HG03442 (cell line): ENCODE data around the gene FAM171A2.
"Not testable (repeated sequence)": the region's sequence is repeated elsewhere in the genome, so short reads cannot be mapped to it uniquely, and the experiment has no call there.

ENCODE experiments used
- ATAC-seq: cut with Tn5 transposase; IDR thresholded peaks from one replicate; pipeline ENCODE4 v1.9.1; 2021; ENCODE audit warnings: mild to moderate bottlenecking, moderate library complexity; ENCODE audit not compliant: unreplicated experiment

Gene FAM171A2

DNA sequence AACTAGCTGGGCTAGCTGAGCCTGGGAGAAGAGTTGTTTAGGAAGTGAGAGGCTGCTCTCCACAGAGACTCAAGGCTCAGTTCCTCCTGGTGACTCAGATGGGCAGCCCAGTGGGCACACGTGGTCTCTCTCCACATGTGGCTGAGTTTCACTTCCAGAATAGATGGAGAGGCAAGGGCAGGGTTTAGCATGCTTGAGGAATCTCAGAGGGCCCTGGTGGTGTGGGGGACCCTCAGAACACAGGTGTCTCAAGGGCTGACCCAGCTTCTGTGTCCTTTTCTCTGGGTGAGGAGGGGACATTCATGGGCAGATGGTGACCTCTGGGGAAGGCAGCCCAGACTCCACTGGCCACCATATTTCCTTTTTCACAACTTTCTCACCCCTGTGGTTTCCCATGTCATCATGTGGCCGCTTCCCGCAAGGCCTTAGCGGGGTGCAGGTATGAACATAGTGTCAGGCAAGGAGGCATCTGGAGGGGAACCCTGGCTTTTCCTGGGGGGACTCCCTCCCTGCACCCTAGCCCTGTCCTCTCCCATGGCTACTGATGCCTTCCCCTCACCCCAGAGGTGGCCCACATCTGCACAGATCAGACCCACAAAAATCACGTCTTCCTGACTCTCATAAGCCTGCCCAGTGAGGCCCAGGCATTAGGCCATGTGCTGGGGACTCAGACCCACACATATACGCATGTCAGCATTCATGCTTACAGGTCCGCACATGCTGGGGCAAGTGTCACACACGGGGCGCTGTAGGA lies 15.2 kb downstream of the FAM171A2 start:
- peak; percentile 40 for ATAC-seq

DNA sequence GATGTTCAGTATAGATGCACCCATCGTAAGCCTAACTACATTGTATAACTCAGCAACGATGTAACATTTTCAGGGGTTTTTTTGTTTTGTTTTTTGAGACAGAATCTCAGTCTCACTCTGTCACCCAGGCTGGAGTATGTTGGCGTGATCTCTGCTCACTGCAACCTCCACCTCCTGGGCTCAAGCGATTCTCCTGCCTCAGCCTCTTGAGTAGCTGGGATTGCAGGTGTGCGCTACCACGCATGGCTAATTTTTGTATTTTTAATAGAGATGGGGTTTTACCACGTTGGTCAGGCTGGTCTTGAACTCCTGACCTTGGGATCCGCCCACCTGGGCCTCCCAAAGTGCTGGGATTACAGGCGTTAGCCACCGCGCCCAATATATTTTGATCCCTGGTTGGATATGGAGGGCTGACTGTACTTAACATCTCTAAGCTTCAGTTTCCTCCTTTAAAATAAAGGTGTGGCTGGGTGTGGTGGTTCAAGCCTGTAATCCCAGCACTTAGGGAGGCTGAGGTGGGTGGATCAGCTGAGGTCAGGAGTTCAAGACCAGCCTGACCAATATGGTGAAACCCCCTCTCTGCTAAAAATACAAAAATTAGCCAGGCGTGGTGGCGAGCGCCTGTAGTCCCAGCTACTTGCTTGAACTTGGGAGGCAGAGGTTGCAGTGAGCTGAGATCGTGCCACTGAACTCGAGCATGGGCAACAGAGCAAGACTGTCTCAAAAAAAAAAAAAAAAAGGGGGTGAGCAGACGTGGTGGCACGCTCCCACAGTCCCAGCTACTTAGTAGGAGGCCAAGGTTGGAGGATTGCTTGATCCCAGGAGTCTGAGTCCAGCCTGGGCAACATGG lies 16.2 kb downstream of the FAM171A2 start:
- not testable (repeated sequence) for ATAC-seq

DNA sequence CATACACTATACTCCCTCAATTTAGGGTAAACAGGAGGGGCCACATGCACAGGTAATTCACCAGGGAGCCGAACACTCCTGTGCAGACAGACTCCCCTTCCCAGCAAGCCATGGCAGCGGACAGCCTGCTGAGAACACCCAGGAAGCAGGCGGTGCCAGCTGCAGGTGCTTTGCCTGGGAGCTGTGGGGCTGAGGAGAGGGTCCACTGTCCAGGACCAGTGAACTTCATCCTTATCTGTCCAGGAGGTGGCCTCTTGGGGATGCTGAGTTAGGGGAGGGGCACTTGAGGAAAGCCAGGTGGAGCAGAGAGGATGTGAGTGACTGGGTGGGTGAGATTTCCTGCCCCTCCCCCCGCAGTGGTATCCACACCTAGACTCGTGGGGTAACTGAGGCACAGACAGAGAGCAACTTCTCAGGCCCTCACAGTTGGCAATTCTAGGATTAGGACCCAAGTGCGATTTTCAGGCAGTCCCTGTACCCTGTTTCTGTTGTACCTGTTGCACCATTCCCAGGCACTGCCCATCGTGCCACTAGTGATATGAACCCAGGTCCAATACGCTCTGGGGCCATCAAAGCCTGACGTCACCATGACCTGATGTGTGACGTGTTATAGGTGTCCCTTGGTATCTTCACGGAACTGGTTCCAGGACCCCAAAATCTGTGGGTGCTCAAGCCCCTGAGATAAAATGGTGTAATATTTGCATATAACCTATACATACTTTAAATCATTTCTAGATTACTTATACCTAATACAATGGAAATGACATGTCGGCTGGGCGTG lies 17.4 kb downstream of the FAM171A2 start:
- ATAC-seq: no peak

DNA sequence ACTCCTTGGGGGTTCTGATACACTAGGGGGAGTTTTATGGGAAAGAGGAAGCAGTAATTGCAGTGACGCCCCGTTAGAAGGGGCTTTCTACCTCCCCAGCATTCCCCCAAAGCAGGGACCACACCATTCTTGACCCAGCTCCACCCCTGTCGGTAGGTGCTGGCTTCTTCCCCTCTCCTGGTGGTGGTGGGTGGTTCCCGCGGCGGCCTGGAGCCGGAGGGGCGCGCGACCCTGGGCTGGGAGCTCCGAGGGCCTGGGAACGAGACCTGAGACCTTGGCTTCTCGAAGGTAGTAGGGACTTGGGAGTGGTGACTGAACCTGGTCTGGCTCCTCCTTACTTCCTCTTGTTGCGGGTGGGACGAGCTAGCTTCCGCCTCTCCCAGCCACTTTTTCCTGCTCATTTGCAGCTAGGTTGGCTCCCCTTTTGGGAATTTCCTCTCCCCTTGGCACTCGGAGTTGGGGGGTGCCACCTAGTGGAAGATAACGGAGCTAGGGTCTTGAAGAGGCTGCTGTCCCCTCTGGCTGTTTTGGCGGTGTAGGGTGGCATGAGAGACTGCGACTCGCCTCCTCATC lies 18.1 kb downstream of the FAM171A2 start:
- ATAC-seq: peak; percentile 7

DNA sequence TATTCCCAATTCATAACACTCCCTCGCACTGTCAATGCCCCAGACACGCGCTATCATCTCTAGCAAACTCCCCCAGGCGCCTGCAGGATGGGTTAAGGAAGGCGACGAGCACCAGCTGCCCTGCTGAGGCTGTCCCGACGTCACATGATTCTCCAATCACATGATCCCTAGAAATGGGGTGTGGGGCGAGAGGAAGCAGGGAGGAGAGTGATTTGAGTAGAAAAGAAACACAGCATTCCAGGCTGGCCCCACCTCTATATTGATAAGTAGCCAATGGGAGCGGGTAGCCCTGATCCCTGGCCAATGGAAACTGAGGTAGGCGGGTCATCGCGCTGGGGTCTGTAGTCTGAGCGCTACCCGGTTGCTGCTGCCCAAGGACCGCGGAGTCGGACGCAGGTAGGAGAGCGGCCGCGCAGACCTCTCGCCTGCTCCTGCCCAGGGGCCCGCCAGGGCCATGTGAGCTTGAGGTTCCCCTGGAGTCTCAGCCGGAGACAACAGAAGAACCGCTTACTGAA lies 18.7 kb downstream of the FAM171A2 start, which contains the start of gene GRN:
TSS of gene GRN (plus strand) at position 364 of the 515 bp plus-strand sequence. CDS start 3,863 bp downstream, outside the sequence.
- peak; percentile 62 for ATAC-seq

DNA sequence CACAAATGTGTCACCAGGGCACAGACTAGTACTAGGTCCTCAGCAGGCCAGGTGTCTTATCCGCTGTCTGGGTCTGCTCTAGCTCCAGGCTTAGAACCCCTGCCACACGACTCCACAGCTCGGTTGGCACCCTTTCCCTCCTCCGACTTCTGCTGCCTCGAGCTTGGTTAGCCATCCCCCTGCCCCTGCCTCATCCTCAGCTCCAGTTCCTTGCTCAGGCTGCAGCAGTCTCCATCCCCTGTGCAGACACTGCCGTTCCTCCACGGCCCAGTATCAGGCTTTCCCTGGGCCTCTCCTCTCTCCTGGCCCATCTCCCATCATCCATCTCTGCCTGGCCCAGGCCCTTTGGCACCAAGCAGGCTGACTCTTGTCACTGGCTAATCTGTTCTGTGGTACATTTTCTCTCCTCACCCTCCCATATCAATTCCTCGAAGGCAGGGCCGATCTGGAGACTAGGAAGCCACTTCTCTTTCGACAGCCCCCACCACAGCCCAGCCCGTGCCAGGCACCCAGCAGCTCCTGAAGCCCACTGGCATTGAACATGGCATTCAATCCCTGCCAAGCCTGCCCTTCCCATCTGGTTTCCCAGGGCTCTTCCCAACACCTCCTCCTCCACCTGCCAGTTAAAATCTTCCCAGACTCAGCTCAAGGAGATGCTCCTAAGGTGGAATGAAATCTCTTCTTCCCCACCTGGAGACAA lies 20.0 kb downstream of the FAM171A2 start:
- no peak for ATAC-seq

DNA sequence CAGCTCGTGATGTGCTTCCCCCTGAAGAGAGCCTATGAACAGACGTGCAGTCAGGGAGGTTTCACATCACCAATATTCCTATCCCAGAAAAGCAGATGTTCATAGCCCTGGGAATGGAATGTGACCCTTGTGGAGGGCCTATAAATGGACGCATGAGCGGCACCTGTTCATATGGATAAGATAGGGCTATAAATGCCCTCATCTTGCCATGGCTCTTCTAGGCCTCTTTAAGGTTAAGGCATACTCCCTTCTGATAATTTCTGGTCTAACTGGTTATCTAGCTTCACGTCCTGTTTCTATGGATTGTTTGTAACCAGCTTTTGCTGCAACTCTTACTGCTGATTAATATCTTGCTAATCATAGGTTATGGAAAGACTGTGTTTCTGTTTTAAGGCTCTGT lies 23.1 kb downstream of the FAM171A2 start:
- not testable (repeated sequence) for ATAC-seq

DNA sequence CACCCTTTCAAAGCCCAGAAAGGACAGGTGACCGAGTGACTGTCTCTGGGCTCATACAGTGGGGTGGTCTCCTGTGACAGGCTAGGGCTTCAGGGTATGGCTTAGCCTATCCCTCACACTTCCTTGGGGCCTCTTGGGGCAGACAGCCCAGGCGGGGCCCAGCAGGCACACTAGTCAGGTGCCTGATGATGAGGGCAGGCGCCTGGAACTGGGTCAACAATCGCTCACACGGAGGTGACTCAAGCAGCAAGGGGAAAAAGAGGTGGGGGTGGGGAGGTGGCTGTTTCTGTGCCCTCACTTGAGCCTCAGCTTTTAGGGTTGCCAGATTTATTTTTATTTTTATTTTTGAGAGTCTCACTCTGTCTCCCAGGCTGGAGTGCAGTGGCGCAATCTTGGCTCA lies 25.0 kb downstream of the FAM171A2 start:
- ATAC-seq: no peak

DNA sequence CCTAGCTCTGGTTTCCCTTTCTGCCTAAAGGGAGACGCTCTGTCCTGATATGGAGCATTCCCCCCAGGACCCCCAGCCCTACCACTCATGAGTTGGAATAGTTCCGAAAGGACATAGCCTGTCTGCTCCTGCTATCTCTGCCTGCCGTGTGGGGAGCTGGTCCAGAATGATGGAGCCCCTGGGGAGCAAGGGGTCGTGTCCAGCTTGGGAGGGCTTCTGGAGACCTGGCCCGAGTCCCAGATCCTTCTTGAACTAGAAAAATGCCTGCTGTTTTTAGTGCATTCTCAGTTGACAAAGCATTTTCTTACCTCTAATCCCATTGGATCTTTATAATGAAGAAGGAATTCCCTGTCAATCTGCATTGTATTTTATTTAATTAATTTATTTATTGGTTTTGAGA lies 27.7 kb downstream of the FAM171A2 start:
- no peak for ATAC-seq

DNA sequence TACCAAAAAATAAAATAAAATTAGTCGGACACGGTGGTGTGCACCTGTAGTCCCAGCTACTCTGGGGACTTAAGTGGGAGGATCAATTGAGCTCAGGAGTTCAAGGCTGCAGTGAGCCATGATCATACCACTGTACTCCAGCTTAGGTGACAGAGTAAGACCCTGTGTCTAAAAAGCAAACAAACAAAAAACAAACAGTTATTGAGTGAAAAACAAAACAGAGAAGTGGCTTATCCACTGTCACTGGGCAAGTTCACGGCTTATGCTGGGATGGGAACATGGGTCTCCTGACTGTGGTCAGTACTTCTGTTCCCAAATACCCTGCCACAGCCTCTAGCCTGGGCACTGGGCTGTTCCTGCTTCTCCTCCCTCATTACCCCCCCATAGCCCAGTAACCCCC lies 28.1 kb downstream of the FAM171A2 start:
- no peak for ATAC-seq

DNA sequence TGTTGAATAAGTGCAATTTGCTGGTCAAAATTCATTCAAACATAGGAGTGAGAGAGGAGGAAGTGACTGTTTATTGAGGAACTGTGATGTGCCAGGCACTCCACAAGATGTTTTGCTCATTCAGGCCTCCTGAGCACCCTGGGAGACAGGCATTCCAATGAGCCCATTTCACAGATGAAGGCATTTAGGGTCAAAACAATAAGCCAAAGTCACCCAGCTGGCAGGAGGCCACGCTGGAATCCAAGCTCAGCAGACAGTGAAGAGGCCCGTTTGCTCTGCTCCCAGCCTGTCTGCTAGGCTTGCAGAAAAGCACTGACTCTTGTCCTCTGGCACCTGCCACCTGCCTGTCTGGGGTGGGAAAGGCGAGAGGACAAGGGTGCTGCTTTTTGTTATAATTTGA lies 28.9 kb downstream of the FAM171A2 start:
- ATAC-seq: no peak

DNA sequence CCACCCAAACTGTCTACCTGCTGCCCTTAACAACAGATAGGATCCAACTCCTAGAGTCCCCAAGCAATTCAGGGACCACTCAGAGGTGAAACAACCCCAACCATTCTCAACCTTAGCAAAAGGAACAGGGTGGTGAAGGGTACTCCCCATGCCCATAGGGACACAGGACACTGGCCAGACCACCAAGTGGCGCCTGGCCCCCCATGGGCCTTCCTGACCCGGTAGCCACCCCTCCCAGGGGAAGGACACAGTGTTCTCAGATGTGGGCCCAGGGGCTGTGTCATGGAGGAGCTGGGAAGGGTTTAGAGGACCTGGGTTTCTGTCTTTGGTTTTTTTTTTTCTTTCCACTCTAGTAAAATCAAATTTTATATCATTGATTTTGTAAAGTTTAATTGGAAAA lies 29.3 kb downstream of the FAM171A2 start:
- ATAC-seq: no peak

DNA sequence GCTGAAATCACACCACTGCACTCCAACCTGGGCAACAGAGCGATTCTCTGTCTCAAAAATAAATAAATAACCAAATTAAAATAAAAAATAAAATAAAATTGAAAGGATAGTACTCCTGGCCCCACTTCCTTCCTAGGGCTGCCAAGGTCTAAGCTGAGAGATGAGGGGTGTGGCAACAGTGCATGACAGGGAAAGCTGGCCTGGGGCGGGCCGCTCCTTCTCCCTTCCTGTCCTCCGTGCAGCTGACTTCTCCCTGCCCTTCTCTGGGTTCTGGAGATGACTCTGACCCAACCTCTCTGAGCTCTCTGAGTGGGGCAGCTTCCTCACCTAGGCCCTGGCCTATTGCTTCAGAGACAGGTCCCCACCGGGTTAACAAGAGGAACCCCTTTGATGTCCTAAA lies 30.3 kb downstream of the FAM171A2 start:
- ATAC-seq: no peak

DNA sequence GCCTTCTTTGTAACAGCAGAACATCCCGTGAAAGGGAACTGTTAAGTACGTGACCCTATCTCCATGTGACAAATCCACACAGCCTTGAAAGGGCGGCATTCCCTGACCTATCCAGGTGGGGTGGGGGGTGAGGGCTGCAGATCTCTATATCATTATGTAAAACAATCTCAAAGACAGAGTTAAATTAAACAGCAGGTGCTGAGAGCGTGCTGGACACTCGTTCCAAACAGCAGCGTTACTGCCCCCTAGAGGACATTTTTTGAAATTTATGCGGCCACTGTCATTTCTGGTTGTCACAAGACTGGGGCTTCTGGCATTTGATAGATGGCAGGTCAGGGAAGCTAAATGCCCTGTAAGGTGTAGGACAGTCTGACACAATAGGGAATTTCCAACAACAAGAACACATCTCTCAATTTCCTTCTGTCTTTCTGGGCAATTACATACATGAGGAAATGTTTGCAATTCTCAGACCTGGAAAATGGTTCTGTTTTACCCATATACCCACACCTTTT lies 32.3 kb downstream of the FAM171A2 start:
- no peak for ATAC-seq

DNA sequence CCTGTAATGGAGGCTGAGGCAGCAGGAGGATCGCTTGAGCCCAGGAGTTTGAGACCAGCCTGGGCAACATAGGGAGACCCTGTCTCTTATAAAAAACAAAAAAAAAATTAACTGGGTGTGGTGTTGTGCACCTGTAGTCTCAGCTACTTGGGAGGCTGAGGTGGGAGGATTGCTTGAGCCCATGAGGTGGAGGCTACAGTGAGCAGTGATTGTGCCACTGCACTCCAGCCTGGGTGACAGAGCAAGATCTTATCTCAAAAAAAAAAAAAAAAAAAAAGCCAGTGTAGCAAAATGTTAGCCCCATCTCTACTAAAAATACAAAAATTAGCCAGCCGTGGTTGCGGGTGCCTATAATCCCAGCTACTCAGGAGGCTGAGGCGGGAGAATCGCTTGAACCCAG lies 33.4 kb downstream of the FAM171A2 start:
- not testable (repeated sequence) for ATAC-seq

DNA sequence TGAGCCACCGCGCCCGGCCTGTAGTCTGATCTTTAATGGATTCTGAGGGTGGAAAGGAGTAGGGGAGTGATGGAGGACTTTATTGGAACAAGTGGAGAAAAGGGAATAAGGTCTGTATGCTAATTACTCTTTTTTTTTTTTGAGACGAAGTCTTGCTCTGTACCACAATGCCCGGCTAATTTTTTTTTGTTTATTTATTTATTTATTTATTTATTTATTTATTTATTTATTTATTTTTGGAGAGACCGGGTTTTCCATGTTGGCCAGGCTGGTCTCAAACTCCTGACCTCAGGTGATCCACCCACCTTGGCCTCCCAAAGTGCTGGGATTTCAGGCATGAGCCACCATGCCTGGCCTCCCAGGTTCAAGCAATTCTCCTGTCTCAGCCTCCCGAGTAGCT lies 34.1 kb downstream of the FAM171A2 start:
- not testable (repeated sequence) for ATAC-seq

DNA sequence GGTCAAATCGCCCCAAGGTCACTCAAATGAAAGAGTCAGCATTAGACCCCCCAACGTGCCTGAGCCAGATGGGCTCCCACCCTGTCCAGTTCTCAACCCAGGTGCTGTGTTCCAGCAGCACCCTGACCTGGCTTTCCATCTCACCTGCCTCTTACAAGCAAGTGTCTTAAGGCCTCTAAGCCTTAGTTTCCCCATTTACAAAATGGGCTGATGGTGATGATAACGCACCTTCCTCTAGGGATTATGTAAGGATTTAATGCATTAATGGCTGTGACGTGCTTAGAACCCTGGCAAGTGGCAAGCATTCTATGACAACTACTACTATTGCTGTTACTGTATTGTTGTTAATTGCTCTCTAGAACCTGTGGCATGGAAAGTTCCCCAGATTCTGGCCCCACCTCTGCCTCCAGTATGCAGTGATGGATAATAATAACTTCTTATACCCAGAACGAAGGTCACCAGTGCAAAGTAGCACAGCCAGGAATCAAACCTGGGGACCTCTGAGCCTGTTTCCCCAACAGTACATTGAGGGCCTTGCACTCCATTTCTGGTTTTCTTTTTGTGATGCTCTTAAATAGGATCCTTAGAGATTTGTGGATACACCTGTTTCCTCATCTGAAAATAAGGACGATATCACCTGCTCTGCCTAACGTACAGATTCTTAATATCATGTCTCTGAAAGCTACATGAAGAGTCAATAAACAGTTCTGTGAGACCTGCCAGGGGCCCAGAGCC lies 35.8 kb downstream of the FAM171A2 start:
- ATAC-seq: no peak

DNA sequence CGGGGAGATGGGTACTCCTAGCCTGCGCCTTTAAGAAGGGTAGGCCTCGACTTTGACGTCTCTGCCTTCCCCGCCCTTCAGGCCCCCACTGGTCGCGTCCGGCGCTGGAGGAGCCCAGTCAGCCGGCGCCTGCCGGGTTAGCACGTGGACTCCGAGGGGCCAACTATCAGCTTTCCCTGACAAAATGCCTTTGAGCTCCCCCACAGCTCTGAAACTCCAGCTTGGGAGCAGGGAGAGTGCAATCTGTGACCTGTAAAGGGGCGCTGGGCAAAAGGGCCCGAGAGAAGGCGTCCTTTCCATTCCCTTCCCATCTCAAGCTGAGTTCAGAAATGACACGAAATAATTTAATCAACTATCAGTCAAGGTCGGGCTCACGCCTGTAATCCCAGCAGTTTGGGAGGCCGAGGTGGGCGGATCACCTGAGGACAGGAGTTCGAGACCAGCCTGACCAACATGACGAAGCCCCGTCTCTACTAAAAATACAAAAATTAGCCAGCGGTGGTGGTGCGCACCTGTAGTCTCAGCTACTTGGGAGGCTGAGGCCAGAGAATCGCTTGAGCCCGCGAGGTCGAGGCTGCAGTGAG lies 36.7 kb downstream of the FAM171A2 start:
- ATAC-seq: peak; percentile 39
